GM04503 (cell line): Measurements from ENCODE around the gene ADAM15.

Experiments used
- DNase-seq: peaks from one replicate; pipeline ENCODE4 v3.0.0-alpha.2; 2012; ENCODE audit warnings: low read depth

ADAM15 gene, protein sequence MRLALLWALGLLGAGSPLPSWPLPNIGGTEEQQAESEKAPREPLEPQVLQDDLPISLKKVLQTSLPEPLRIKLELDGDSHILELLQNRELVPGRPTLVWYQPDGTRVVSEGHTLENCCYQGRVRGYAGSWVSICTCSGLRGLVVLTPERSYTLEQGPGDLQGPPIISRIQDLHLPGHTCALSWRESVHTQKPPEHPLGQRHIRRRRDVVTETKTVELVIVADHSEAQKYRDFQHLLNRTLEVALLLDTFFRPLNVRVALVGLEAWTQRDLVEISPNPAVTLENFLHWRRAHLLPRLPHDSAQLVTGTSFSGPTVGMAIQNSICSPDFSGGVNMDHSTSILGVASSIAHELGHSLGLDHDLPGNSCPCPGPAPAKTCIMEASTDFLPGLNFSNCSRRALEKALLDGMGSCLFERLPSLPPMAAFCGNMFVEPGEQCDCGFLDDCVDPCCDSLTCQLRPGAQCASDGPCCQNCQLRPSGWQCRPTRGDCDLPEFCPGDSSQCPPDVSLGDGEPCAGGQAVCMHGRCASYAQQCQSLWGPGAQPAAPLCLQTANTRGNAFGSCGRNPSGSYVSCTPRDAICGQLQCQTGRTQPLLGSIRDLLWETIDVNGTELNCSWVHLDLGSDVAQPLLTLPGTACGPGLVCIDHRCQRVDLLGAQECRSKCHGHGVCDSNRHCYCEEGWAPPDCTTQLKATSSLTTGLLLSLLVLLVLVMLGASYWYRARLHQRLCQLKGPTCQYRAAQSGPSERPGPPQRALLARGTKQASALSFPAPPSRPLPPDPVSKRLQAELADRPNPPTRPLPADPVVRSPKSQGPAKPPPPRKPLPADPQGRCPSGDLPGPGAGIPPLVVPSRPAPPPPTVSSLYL

DNA sequence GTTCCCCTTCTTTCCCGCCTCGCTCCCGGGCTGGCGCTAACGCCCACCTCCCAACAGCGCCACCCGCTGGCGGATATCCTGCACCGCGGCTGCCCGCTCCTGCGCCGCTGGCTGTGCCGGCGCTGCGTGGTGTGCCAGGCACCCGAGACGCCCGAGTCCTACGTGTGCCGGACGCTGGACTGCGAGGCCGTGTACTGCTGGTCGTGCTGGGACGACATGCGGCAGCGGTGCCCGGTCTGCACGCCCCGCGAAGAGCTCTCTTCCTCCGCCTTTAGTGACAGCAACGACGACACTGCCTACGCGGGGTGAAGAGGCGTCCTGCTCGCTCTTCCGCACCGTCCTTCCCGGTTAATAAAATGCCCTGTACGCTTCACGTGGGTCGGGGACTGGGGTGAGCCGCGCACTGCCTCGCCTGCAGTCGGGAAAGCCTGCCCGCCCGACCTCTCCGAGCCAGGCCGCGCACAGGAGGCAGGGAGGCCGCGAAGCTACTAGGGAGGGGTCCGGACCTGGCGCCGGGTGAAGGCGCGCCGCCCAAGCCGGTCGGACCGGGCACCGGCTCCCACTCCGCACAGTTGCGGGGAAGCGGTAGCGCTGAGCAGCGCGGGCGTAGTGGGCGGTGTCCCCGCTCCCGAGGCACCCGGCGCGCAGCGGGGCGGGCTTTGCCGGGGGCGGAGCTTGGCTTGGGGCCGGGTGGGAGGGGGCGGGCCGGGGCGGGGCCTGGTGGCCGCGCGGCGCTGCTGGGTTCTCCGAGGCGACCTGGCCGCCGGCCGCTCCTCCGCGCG is at the start of gene ADAM15:
ADAM15 (plus strand) TSS at position 757 of the 782 bp plus-strand sequence. CDS start 71 bp downstream, outside the sequence.
- no peak for DNase-seq

DNA sequence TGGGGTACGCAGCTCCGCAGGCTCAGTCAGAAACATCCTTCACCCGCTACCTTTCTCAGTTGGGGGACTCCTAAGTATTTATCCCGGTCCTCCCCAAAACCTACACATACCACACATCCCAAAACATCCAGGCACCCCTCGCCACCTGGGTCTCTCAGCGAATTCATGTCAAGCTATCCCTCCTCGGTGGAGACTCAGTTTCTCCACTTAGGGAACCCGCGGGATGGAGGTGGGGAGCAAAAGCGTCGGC is 49.8 kb upstream of the ADAM15 start:
- no peak for DNase-seq

DNA sequence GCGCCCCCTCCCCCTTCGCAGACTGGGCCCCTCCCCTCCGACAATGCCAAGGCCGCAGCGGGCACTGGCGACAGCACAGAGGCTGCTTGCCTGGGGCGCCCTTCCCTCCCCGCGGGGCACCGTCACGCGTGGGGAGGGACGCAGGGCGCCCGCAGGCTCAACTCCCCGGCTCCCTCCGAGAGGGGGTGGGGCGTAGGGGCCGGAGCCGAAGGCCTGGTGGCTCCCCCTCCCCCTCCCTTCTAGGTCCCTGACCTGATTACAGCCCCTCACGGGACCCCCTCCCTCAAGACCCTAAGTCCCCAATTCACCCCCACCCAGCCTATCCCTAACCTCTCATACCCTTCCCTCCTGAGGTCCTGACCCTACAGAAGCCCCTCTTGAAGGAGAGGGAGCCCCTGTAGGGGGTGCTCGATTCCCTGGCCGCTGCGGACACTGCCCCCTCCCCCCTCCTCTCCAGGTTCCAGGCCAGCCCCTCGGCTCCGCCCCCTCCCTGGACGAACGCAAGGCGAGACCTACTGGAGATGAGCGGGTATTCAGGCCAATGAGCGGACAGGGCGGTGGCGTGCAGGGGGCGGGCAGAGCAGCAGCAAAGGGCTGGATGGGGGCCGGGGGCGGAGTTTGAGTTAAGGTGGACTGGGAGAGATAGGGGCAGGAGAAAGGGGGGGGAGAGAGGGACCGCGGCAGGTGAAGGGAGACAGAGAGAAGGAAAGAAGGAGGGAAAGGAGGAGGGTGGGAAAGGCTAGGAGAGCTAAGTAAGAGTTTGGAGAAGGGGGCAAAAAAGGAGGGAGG is 49.2 kb upstream of the ADAM15 start:
- DNase-seq: peak; percentile 89

DNA sequence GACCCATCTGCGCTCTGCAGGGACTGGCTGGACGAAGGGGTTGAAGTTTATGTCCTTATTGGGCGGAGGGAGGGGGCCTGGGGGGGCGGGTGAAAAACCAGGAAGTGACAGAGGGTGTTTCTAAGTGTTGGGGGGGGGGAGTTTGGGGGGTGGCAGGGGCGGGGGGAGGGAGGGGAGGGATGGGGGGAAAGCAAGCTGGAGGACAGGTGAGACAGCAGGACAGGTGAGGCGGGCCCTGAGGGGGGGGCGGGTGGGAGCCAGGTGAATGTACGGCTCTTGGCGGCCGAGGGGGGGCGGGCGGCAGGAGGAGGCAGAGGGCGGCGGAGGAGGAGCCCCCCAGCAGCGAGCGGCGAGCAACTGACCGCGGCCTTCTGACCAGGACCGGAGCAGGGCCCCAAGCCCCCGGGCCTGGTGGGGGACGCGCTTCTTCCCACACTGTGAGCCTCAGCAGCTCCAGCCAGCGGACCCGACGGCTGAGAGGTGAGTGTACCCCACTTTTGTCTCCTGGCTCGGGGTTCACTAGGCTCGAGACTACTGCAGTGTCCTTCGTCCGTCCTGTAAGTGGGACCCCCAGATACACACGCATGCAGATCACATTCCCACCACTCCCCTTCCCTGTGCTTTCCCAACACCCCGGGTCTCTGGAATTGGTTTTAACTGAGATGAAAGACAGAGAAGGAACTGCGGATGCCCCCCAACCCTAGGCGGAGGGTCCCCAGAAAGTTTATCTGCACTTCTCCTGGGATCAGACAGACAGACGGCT is 48.5 kb upstream of the ADAM15 start, which contains the start of gene ZBTB7B:
ZBTB7B (plus strand) TSS at position 339 of the 763 bp plus-strand sequence. CDS start 11,859 bp downstream, outside the sequence.
- no peak for DNase-seq

DNA sequence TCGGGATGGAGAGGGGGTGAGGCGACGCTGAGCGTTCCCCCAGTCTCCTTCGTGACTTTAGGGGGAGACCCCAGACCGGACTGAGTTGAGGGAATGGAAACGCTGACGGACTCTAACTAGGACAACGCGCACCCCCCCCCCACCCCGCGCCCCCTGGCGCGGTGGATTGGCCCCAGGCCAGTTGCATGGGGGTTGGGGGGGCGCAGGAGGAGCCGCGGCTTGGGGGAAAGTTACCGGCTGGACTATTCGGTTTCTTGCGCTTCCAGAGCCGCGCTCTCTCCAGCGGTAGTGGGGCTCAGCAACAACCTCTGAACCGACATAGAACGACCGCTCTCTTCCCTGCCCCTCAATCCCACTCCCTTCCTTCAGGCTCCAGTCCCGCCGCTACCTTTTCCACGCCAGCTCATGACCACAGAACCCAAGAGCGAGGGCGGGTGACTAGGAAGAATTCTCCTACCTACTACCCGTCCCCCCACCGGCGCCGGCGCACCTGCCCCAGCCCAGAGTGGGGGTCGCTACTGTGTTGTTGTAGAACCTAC is 47.8 kb upstream of the ADAM15 start:
- no peak for DNase-seq

DNA sequence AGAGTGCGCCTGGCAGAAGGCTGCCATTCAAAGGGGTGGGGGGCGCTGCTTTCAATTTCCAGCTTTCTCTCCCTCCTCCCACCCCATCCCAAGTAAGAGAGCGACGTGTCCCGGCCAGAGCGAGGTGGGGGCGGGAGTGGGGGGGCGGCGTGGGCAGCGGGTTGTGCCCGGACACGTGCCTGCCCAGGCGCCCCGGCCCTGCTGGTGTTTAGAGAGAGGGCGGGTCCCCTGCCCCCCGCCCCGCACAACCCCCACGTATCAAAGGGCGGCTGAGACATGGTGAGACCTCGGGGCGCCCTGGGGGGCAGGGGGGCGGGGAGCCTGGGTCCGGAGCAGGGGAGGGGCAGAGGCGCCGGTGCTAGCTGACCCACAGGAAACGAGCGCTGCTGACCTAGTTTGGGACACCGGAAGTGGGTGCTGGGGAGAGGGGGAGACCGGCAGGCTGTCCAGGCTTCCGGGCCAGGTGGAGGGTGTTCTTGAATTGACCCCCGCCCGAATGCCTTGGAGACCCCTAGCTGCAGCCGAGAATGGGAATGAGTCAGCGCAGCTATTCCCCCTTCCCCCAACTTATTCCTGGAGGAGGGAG is 47.3 kb upstream of the ADAM15 start:
- no peak for DNase-seq

DNA sequence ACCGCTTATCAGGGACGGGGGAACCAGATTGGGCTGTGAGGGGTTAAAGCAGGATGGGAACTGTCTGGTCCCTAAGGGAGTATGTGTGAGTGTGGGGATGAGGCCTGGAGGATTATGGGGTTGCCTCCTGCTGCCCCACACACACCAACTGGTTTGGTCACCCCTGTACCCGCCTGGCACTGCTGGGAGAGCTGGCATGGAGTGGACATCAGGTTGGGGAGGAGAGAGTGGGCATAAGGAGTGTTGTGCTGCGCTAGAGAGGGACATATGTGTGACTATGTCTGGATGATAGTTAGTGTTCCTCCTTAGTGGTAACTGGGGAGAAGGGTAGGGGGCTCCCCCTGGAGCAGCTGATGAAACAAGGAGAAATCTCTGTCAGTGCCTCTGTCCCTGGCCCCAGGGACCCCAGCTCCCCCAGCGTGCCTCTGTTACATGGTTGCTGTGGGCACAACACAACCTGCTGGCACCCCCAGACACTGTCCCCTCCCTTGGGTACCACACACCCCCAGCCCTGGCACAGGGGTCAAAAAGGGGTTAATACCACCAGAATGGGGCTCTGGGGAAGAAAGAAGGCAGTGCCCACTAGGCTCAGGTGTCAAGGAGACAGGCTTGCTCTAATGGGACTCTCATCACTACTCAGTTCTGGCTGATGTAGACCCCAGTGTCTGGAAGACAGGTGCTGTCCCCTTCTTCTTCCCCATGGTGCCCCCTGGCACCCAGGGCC is 46.6 kb upstream of the ADAM15 start:
- no peak for DNase-seq

DNA sequence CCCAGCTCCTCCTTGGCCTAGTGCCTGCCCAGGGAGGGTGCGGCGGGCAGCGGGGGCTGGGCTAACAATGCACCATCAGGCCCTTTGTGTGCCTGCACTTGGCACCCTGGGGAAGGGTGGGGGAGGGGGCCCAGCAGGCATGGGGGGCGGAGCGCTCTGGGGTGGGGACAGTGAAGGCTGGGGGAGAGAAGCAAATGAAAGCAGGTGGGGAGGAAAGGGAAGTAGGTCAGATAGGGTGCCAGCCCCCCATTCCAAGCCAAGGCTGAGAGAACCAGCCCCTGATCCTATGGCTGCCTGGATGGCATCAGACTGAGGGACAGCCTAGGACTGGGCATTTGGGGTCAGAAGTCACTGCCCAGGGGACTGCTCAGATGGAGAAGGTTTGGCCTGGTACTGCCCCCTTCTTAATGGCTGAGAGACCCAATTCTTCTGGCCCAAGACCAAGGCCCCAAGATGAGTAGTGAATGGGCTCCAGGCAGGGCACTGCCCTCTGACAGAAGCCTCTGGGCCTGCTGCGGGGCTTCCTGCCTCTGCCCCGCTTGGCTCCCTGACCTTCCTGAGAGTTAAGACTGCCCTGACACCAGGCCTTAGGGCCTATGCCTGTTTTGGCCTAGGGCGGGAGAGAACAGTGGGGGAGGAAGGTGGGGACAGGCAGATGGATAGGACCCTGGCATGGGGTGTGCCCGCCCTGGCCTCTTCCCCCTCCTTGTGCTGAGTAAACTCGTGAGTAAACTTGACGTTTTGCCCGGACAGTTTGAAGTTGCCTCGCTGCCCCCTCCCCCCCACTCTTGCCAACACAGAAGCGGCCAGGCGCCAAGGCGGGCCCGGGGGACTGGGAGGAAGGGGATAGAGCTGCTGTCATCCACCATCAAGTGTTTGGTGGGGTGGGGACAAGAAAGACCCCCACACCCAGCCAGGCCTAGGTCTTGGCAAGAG is 45.8 kb upstream of the ADAM15 start:
- DNase-seq: no peak

DNA sequence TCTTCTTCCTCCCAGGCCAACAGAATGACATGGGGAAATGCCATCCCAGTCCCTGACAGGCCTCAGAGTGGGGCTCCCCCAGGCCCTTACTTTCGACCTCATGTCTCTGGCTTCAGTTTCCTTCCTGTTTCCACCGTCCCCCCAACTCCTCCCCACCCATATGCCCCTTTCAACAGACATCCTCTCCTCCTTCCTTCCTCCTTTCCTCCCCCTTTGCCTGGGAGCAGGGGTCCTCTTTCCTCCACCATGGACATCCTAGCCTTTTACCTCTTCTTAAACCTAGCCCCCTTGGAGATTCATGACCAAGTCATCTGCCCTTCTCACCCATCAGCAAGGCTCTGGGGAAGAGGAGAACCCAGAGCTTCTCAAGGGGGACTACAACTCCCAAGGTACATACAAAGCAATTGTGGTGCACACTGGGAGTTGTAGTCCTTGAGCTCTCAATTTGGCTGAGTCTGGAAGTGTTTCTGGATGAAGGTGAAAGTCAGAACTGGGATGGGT is 44.5 kb upstream of the ADAM15 start:
- no peak for DNase-seq

DNA sequence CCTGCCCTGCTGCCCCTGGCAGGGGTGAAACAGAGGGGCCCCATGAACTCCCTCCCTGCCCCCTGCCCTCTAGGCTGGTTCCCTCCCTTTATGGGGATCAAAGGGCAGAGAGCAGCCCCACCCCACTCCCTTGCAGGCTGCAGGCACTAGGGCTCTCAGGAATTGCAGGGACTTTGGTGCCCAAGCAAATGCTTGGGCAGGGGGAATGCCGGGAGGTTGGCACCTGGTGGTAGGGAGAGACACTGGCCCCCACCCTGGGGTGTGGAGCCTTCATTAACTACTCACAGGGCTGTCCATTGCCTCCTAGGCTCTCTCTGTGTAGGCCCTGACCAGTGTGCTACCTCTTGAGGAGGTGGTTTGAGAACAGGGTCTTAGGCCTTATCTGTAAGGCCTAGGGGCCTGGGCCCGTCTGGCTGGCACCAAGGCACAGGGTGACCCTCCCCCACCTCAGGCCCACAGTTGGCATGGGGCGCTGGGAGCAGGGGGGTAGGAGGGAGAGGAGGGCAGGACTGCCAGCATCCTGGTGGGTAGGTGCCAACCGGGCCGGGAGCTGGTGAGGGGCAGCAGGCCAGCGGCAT is 43.8 kb upstream of the ADAM15 start:
- DNase-seq: no peak

DNA sequence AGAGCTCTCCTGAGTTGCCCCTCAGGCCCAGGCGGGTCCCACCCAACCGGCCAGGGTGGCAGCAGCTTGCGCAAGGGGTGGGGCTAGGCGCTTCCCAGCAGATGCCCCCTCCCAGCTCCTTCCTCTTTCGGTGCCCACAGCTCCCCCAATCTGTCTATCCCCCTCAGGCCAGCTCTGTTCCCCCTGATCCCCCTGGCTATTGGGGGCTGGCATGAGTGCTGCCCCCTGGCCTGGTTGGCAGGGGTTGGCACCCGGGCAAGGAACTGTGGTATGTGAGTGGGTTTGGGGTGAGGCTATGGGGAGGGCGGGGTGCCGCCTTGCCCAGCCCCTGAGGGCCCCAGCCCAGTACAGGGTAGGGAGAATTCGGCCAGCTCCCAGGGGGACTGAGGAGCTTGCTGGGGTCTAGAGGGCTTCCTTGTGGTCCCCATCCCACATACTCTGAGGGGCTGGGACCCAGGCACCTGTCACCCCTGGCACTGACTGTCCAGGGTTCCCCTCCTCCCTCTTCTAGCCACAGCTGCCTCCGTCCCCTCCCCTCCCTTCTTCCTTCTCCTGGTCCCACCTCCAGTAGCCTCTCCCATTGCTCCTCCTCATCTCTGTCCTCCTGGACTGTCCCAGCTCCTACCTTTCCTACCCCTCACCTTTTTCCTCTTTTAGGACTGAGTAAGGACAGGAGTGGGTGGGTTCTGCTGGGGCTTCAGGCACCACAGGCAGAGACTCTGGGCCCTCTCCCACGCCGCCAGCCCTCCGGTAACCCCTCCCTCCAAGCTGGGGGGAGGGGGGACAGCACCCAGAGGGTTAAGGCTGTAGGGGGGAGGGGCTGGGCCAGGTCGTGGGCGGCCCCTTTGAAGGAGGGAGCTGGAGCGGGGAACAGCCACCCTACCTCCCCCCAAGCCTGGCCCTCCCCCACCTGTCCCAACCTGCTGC is 42.8 kb upstream of the ADAM15 start:
- no peak for DNase-seq

DNA sequence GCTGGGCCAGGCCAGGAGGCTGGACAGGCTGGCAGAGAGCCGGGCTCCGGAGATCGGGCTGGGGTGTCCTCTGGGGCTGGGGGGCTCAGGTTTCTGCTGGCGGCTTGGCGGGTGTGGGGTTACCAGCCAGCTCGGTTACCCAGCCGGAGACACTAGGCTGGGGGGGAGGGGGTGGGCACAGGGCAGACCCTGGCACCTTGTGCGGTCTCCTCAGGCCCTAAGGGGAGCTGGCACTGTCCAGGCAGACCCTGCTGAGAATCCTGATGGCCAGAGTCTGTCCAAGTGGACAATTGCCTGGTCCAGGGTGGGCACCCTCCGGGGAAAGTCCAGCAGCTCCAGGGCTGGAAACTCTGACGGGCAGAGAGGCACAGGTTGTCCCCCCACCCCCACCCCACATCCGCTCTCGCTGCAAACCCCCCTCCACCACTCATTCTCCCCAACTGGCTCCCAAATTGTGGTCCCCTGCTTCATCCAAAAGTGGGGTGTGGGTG is 41.9 kb upstream of the ADAM15 start:
- DNase-seq: no peak

DNA sequence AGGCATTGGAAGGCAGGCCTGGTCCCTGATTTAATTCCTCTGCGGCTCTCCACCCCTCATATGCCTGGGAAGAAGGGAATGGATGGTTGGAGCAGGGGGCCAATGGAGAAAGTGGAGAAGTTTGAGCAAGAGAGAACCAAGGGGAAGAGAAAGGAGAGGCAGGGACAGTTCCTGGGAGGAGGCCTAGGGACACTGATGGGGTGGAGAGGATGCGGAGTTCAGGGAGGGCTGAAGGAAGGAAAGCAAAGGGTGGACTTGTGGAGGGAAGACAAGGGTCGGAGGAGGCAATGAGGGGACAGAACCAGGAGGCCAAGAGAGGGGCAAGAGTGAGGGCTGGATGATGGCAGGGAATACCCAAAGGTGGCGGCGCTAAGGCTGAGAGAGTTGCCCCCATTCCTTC is 41.4 kb upstream of the ADAM15 start:
- DNase-seq: no peak

DNA sequence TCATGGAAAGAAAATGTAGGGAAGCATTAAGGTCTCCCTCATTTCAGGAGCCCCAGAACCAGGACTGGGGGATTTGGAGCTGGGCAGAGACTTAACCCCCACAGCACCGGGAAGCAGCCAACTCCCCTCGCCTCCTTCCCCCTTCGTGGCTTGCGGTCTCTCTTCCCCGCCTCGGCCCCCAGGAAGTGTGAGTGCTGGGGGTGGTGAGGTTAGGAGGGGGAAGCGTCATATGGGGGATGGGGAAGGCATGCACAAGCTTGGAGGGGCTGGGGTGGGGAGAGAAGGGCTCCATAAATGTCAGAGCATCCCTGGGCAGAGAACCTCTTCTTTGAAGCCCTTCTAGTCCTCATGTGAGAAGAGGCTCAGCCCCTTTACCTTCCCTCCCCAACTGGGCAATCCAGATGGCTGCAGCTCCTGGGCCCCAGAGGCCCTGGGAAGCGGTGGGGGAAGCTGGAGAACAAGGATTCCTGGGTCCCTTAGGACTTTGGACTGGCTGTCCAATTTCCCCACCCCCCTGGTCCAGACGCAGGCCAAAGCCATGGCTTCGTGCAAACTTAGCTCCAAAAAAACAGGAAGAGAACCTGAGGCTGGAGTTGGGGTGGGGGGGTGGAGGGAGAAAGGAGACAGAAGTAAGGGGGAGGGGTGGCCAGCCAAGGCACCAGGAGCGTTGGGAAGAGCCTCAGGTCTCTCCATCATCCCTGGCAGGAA is 40.8 kb upstream of the ADAM15 start:
- no peak for DNase-seq

DNA sequence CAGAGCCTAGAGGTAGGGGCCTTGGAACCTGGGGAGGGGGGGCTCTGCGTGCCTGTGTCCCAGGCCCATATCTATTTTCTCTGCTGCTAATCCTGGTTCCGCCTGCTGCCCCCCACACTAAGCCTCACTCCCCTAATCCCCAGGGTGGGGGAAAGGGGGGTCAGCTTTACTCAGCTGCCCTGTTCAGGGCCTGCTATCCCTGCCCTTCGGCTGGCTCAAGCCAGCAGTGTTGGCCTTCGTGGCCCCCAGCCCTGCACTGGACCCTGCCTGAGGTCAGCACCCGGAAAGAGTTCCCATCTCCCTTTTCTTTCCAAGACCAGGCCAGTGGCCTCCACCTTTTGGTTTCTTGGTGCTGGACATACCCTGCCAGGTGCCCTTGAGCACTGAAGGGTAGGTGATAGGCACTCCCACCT is 40.1 kb upstream of the ADAM15 start:
- no peak for DNase-seq
